Adrenal gland (tissue), 12 donors: Measurements from ENCODE around the gene DRC3. TPM values are rescaled to one million over a fixed set of nuclear protein-coding genes. Genes with fewer than 3 reads are reported as not detected.

Experiments used
- DNase-seq, 7 donors: peaks; one replicate each; pipeline ENCODE4 v3.0.0-alpha.2; 2019 to 2020
- H3K27ac ChIP-seq, 5 donors: fragments of 200-600 bp; sonication (generic) in 4 of 5; 1 replicate in 3 of 5; 2 replicates in 2 of 5; pipeline versions ENCODE4 v1.5.1 to v1.8.0; 2016 to 2020; ENCODE audit warnings: mild to moderate bottlenecking in 1 of 5
- H3K27me3 ChIP-seq: fragments of 200-600 bp; 2 replicates; pipeline ENCODE4 v1.8.0; 2021
- H3K36me3 ChIP-seq, 2 donors: fragments of 200-600 bp; replicated peaks in 1 of 2; 1 replicate in 1 of 2; 2 replicates in 1 of 2; pipeline versions ENCODE4 v1.5.1 to v1.8.0; 2018 to 2022
- H3K4me1 ChIP-seq, 2 donors: fragments of 200-600 bp; replicated peaks in 1 of 2; 1 replicate in 1 of 2; 2 replicates in 1 of 2; pipeline versions ENCODE4 v1.5.1 to v1.8.0; 2018 to 2021
- H3K4me3 ChIP-seq, 4 donors: fragments of 200-600 bp; sonication (generic) in 3 of 4; one replicate each; pipeline ENCODE4 v1.5.1; 2016 to 2018
- H3K9me3 ChIP-seq, 3 donors: fragments of 200-600 bp; sonication (generic) in 1 of 3; replicated peaks in 1 of 3; 1 replicate in 2 of 3; 2 replicates in 1 of 3; pipeline versions ENCODE4 v1.5.1 to v1.8.0; 2016 to 2021
- POLR2A ChIP-seq, 2 donors: fragments of 450-650 bp; IDR thresholded peaks; one replicate each; pipeline ENCODE4 v1.6.1; 2017; ENCODE audit warnings: antibody characterized with exemption in 2 of 2, mild to moderate bottlenecking in 2 of 2, moderate library complexity in 1 of 2
- WGBS, 4 donors: extraction: QIAGEN DNeasy Blood & Tissue Kit in 2 of 4; methylation state at CpG; one replicate each; pipeline versions ENCODE4 v1.1.5 to v1.1.7; 2013 to 2017; 5-methylcytosine and 5-hydroxymethylcytosine counted together
- intact Hi-C, 2 donors: fragments of 100-400 bp; cut with DNase I; formaldehyde crosslinking; loops; one replicate each; pipeline versions ENCODE4 v1.14.1 to v1.15.0; 2022 to 2023
- polyA plus RNA-seq, 3 donors: library from polyadenylated mRNA; stranded (reverse); fragments of 200-250 nt in 2 of 3; fragments of 350-450 nt in 1 of 3; fragmentation: Illumina TruSeq in 1 of 3; extraction: RNeasy Lipid Tissue Mini Kit (QIAGEN cat#74804) in 1 of 3; gene quantifications; one replicate each; pipeline ENCODE4 v1.2.3, GENCODE V29; 2013 to 2014
- total RNA-seq, 9 donors: library from RNA; depleted of rRNA in 4 of 9; stranded (reverse); fragments of >200 nt in 4 of 9; fragments of 120-200 nt in 1 of 9; fragmentation: NEBNext Ultra II Directional in 1 of 9; extraction: Animal tissue kit (Norgen Biotek cat#: 25700) in 1 of 9; gene quantifications; one replicate each; pipeline versions ENCODE4 v1.1.0 to v1.2.4, GENCODE V29; 2013 to 2023
- TF ChIP-seq, protein P1 (sequence below), 6 experiments: fragments of 450-650 bp in 4 of 6; fragments of 200-600 bp in 2 of 6; sonication (generic) in 1 of 6; IDR thresholded peaks; 1 replicate in 5 of 6; 2 replicates in 1 of 6; pipeline versions ENCODE4 v1.5.1 to v1.8.0; 2016 to 2021; ENCODE audit warnings: antibody characterized with exemption in 6 of 6, mild to moderate bottlenecking in 2 of 6, moderate library complexity in 1 of 6
- donor health status: healthy with polysubstance abuse.
- donor health status: Bipolar disorder and iron deficiency.
- donor health status: DM: yes; HTN: yes; CAD: no.
- donor health status: DM: no; HTN: no; CAD: no.
- donor health status: DM: no; HTN: no; CAD: no.
- donor health status: DM: yes; HTN: yes; CAD: no.

Gene DRC3
- total and polyA plus RNA-seq, 12 donors: 0.17 to 21.3 (median 3.6) TPM

DNA sequence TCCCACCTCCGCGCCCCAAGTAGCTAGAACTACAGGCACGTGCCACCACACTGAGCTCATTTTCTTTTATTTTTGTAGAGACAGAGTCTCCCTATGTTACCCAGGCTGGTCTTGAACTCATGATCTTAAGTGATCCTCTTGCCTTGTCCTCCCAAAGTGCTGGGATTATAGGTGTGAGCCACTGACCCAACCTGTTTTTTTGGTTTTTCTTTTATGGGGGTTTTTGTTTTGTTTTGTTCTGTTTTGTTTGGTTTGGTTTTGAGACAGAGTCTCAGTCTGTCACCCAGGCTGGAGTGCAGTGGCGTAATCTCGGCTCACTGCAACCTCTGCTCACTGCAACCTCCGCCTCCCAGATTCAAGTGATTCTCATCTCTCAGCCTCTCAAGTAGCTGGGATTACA lies 82.9 kb downstream of the DRC3 start:
- Histone ChIP-seq H3K4me3 (no peak overlapping the region), H3K9me3 (no peaks in the 10 kb centered on the region), H3K27me3 (no peaks in the 10 kb centered on the region), H3K27ac (no peak overlapping the region), H3K4me1 (no peaks in the 10 kb centered on the region), H3K36me3 (peaks cover 0 to 23% of the 10 kb centered on the region in 2 donors)
- TF ChIP-seq, protein P1, sequence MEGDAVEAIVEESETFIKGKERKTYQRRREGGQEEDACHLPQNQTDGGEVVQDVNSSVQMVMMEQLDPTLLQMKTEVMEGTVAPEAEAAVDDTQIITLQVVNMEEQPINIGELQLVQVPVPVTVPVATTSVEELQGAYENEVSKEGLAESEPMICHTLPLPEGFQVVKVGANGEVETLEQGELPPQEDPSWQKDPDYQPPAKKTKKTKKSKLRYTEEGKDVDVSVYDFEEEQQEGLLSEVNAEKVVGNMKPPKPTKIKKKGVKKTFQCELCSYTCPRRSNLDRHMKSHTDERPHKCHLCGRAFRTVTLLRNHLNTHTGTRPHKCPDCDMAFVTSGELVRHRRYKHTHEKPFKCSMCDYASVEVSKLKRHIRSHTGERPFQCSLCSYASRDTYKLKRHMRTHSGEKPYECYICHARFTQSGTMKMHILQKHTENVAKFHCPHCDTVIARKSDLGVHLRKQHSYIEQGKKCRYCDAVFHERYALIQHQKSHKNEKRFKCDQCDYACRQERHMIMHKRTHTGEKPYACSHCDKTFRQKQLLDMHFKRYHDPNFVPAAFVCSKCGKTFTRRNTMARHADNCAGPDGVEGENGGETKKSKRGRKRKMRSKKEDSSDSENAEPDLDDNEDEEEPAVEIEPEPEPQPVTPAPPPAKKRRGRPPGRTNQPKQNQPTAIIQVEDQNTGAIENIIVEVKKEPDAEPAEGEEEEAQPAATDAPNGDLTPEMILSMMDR (IDR thresholded peaks at IDR 0.05): no peak
- no peak for TF ChIP-seq POLR2A (IDR thresholded peaks at IDR 0.05)
- DNase-seq: no peak
- 94 to 95% (median 95%) methylated on average over 6 of the region's 6 CpGs for WGBS, 4 donors
- intact Hi-C loops: no loop called here

DNA sequence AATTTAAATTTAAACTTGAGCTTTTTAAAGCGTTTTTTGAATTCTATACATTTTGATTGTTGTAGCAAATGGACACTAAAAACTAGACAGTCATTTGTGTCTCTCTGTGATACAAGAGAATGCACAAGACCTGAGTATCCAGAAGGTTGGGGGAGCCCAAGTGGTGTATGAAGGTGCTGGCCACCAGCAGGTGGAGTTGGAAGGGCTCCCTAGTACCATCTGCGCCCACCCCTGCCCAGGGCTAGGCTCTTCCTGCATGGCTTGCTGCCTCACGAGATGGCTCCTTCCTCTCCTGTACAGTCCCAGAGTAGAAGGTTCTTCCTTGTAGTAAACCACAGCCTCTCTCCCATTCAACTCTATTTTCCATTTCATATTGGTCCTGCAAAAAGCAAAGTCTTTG lies 83.6 kb downstream of the DRC3 start:
- Histone ChIP-seq H3K4me3 (no peak overlapping the region), H3K9me3 (no peaks in the 10 kb centered on the region), H3K4me1 (no peaks in the 10 kb centered on the region), H3K27me3 (no peaks in the 10 kb centered on the region), H3K36me3 (peaks cover 0 to 27% of the 10 kb centered on the region in 2 donors), H3K27ac (no peak overlapping the region)
- no peak for DNase-seq
- WGBS, 4 donors: 85 to 93% (median 86%) methylated on average over 3 of the region's 3 CpGs
- TF ChIP-seq, protein P1 (IDR thresholded peaks at IDR 0.05): no peak
- no peak for TF ChIP-seq POLR2A (IDR thresholded peaks at IDR 0.05)
- intact Hi-C loops: no loop called here

DNA sequence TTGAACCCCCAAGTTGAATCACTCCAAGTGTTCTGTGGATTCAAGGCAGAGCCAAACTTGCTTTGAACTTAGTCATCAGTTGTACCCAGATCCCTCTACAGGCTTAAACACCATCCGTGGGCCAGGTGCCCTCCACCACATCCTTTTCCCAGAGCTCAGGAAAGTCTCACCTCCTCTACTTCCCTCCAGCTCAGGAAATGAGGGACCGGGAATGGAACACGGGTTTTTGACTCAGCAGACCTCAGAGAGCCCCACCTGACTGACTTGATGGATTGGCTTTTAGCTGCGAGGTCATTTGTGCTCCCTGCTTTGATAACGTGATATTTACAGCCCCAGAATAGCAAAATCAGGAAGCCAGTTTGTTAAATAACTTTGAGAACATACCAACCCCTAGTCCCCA lies 86.6 kb downstream of the DRC3 start:
- no peak for DNase-seq
- intact Hi-C loops: no loop called here
- Histone ChIP-seq H3K27me3 (no peaks in the 10 kb centered on the region), H3K9me3 (no peaks in the 10 kb centered on the region), H3K27ac (no peak overlapping the region), H3K36me3 (peaks cover 0 to 49% of the 10 kb centered on the region in 2 donors), H3K4me3 (no peak overlapping the region), H3K4me1 (no peaks in the 10 kb centered on the region)
- TF ChIP-seq, protein P1 (IDR thresholded peaks at IDR 0.05): no peak
- no peak for TF ChIP-seq POLR2A (IDR thresholded peaks at IDR 0.05)
- WGBS, 4 donors: 40 to 63% (median 47%) methylated on average over 5 of the region's 5 CpGs

DNA sequence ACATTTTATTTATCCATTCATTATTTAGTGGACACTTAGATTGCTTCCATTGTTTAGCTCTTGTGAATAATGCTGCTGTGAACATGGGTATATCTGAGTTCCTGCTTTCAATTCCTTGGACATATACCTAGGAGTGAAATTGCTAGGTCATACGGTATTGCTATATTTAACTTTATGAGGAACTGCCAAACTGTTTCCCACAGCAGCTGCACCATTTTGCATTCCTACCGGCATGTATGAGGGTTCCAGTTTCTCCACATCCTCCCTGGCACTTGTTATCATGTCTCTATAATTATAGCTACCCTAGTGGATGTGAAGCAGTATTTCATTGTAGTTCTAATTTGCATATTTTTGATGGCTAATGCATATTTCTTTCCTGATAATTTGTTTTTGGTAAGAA lies 91.4 kb downstream of the DRC3 start:
- peaks cover 0 to 49% of the 10 kb centered on the region in 2 donors for H3K36me3 ChIP-seq
- WGBS, 4 donors: 67 to 83% (median 77%) methylated on average over 2 of the region's 2 CpGs
- intact Hi-C loops: no loop called here

More for the DNA sequence above, 91.4 kb downstream of the DRC3 start:
- DNase-seq: no peak
- H3K4me1 ChIP-seq: no peaks in the 10 kb centered on the region
- no peaks in the 10 kb centered on the region for H3K27me3 ChIP-seq
- no peak overlapping the region for H3K4me3 ChIP-seq
- H3K9me3 ChIP-seq: no peaks in the 10 kb centered on the region
- H3K27ac ChIP-seq: no peak overlapping the region
- TF ChIP-seq POLR2A (IDR thresholded peaks at IDR 0.05): no peak
- TF ChIP-seq, protein P1 (IDR thresholded peaks at IDR 0.05): no peak
